ENCODE data around the gene NADSYN1. TPM values are rescaled to one million over a fixed set of nuclear protein-coding genes. Genes with fewer than 3 reads are reported as not detected.

NADSYN1 gene
- total RNA-seq: 63.1 and 78.5 TPM in 2 replicates

GRCh38 chr11:71453037-71453917 is at the start of gene NADSYN1:
TSS of gene NADSYN1 (plus strand) at chr11:71453203. CDS start at chr11:71453297, 94 bp downstream.

GRCh38 chr11:71448257-71449171 is 4.5 kb upstream of the NADSYN1 start, which contains the start of gene DHCR7:
TSS of gene DHCR7 (minus strand) at chr11:71448393. CDS start at chr11:71444952, 3,441 bp downstream.

GRCh38 chr11:71526796-71527575 is 74.0 kb downstream of the NADSYN1 start, which contains the start of gene KRTAP5-7:
TSS of gene KRTAP5-7 (plus strand) at chr11:71527267. CDS start at chr11:71527301, 34 bp downstream.

GRCh38 chr11:71537977-71538665 is 85.1 kb downstream of the NADSYN1 start, which contains the start of gene KRTAP5-8:
TSS of gene KRTAP5-8 (plus strand) at chr11:71538025. CDS start at chr11:71538056, 31 bp downstream.

GRCh38 chr11:71548120-71548519 is 95.1 kb downstream of the NADSYN1 start, which contains the start of gene KRTAP5-9:
TSS of gene KRTAP5-9 (plus strand) at chr11:71548420. CDS start at chr11:71548658, 238 bp downstream.

Small RNA genes lying within 50 kb of the gene (small RNA-seq; reads per million reads assigned to genes)
- gene MIR6754: not detected

Other genes with a start within 250 kb of the NADSYN1 start
- gene SHANK2, start 200.6 kb upstream of the NADSYN1 start, total RNA-seq: 0.85 and 0.97 TPM in 2 replicates
- gene DHCR7, start 4.8 kb upstream of the NADSYN1 start, total RNA-seq: 55.3 and 74.2 TPM in 2 replicates
- 0.61 and 0.65 TPM in 2 replicates for gene KRTAP5-7, start 74.1 kb downstream of the NADSYN1 start, total RNA-seq
- gene KRTAP5-8, start 84.8 kb downstream of the NADSYN1 start, total RNA-seq: not detected in 2 replicates
- gene KRTAP5-9, start 95.2 kb downstream of the NADSYN1 start, total RNA-seq: 0.16 TPM in 1 of 2 replicates, not detected in the other
- not detected in 2 replicates for gene KRTAP5-10, start 112.4 kb downstream of the NADSYN1 start, total RNA-seq
- not detected in 2 replicates for gene KRTAP5-11, start 129.7 kb downstream of the NADSYN1 start, total RNA-seq